ENCODE measurements around the gene FGF14.

DNA sequence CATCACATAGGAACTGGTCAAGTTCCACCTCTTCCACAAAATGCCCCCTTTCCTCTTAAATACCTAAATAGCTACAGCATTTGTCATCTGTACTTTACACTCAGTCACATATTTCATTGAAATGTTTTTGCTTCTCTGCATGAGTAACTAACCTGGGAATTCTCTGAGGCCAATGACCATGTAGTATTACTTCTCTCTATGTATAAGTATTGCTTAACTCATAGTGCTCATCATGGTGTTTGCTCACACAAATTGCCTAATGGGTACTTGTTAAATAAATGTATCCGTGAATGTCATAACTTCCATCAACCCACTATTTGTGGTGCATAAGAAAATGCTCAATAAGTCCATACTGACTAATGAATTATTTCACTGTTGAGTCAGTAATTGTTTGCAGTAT is 115.5 kb downstream of the FGF14 start:
- TF ChIP-seq, protein P1, sequence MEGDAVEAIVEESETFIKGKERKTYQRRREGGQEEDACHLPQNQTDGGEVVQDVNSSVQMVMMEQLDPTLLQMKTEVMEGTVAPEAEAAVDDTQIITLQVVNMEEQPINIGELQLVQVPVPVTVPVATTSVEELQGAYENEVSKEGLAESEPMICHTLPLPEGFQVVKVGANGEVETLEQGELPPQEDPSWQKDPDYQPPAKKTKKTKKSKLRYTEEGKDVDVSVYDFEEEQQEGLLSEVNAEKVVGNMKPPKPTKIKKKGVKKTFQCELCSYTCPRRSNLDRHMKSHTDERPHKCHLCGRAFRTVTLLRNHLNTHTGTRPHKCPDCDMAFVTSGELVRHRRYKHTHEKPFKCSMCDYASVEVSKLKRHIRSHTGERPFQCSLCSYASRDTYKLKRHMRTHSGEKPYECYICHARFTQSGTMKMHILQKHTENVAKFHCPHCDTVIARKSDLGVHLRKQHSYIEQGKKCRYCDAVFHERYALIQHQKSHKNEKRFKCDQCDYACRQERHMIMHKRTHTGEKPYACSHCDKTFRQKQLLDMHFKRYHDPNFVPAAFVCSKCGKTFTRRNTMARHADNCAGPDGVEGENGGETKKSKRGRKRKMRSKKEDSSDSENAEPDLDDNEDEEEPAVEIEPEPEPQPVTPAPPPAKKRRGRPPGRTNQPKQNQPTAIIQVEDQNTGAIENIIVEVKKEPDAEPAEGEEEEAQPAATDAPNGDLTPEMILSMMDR (IDR thresholded peaks at IDR 0.05; ENCODE audit: low read depth, low read length), result no peak
- no peak for TF ChIP-seq EZH2phosphoT487 (IDR thresholded peaks at IDR 0.05; ENCODE audit: low read depth)
